Choroid plexus epithelial cell (primary cell): ENCODE data around the gene MOV10L1.
"Not testable (repeated sequence)": the region's sequence is repeated elsewhere in the genome, so short reads cannot be mapped to it uniquely, and the experiment has no call there.

Experiments
- DNase-seq: peaks from one replicate; pipeline ENCODE4 v3.0.0-alpha.2; 2010; ENCODE audit warnings: low read depth
- H3K4me3 ChIP-seq: 2 replicates; pipeline ENCODE4 v1.5.1; 2011; ENCODE audit warnings: low read depth, mild to moderate bottlenecking, control low read depth, low read length, moderate library complexity
- CTCF ChIP-seq: conservative IDR thresholded peaks from 2 replicates; pipeline ENCODE4 v1.5.1; 2011; ENCODE audit warnings: low read depth, mild to moderate bottlenecking, control low read depth, inconsistent platforms, low read length, moderate library complexity

The MOV10L1 gene

GRCh38 chr22:50085211-50085972 is 4.4 kb upstream of the MOV10L1 start, which contains the start of gene MLC1:
Gene MLC1 (minus strand): TSS chr22:50085426. CDS start chr22:50084902, 524 bp downstream.
- no peak within 1 kb of the TSS for H3K4me3 ChIP-seq
- TF ChIP-seq CTCF, result no peak
- DNase-seq, result no peak

- no peak for TF ChIP-seq CTCF
- no peak overlapping the region for H3K4me3 ChIP-seq
- peak; percentile 47 for DNase-seq
Measured at GRCh38 chr22:50086526-50086925, 3.3 kb upstream of the MOV10L1 start.

GRCh38 chr22:50086975-50087374 is 2.8 kb upstream of the MOV10L1 start:
- not testable (repeated sequence) for DNase-seq, H3K4me3 ChIP-seq

GRCh38 chr22:50087646-50088045 is 2.2 kb upstream of the MOV10L1 start:
- DNase-seq, result no peak
- no peak overlapping the region for H3K4me3 ChIP-seq
- TF ChIP-seq CTCF, result no peak

GRCh38 chr22:50088096-50088495 is 1.7 kb upstream of the MOV10L1 start:
- TF ChIP-seq CTCF, result no peak
- H3K4me3 ChIP-seq, result no peak overlapping the region
- no peak for DNase-seq

GRCh38 chr22:50089231-50089630 is 575 bp upstream of the MOV10L1 start:
- no peak for DNase-seq
- H3K4me3 ChIP-seq, result no peak overlapping the region
- no peak for TF ChIP-seq CTCF

- TF ChIP-seq CTCF, result no peak
- DNase-seq, result no peak
- no peak overlapping the region for H3K4me3 ChIP-seq
Measured at GRCh38 chr22:50090412-50090714, 557 bp downstream of the MOV10L1 start.
